NCI-H2081 (cell line): ENCODE data around the gene CST9.
"Not testable (repeated sequence)": the region's sequence is repeated elsewhere in the genome, so short reads cannot be mapped to it uniquely, and the experiment has no call there.

Experiments used
- DNase-seq, 2 experiments: peaks; one replicate each; lab custom pipeline; 2025; lab: John Stamatoyannopoulos, UW

The CST9 gene

GRCh38 chr20:23623666-23624323 is 18.1 kb upstream of the CST9 start:
- no peak for DNase-seq

GRCh38 chr20:23622839-23623343 is 17.2 kb upstream of the CST9 start:
- DNase-seq, result no peak

- DNase-seq, result not testable (repeated sequence)
Measured at GRCh38 chr20:23622401-23622800, 16.7 kb upstream of the CST9 start.

- not testable (repeated sequence) for DNase-seq
Measured at GRCh38 chr20:23620670-23621386, 15.1 kb upstream of the CST9 start.

- no peak for DNase-seq
Measured at GRCh38 chr20:23614163-23614562, 8.4 kb upstream of the CST9 start.

GRCh38 chr20:23613676-23614075 is 8.0 kb upstream of the CST9 start:
- DNase-seq, result no peak

GRCh38 chr20:23612396-23612795 is 6.7 kb upstream of the CST9 start:
- no peak for DNase-seq

- DNase-seq, result no peak
Measured at GRCh38 chr20:23609486-23610109, 3.9 kb upstream of the CST9 start.

GRCh38 chr20:23608251-23608846 is 2.6 kb upstream of the CST9 start:
- no peak for DNase-seq

- no peak for DNase-seq
Measured at GRCh38 chr20:23607497-23608245, 2.0 kb upstream of the CST9 start.

- peak; percentile 72 to 73 for DNase-seq
Measured at GRCh38 chr20:23606652-23607049, 934 bp upstream of the CST9 start.

- no peak for DNase-seq
Measured at GRCh38 chr20:23604306-23604705, 1.4 kb downstream of the CST9 start.

- DNase-seq, result no peak
Measured at GRCh38 chr20:23603321-23603720, 2.4 kb downstream of the CST9 start.

- no peak for DNase-seq
Measured at GRCh38 chr20:23602699-23603098, 3.0 kb downstream of the CST9 start.

- no peak for DNase-seq
Measured at GRCh38 chr20:23602241-23602640, 3.5 kb downstream of the CST9 start.

GRCh38 chr20:23601715-23602114 is 4.0 kb downstream of the CST9 start:
- DNase-seq, result no peak

GRCh38 chr20:23598481-23598880 is 7.2 kb downstream of the CST9 start:
- no peak for DNase-seq

- no peak for DNase-seq
Measured at GRCh38 chr20:23596579-23597250, 9.0 kb downstream of the CST9 start.

GRCh38 chr20:23595941-23596340 is 9.8 kb downstream of the CST9 start:
- DNase-seq, result no peak

- DNase-seq, result no peak
Measured at GRCh38 chr20:23588434-23589403, 17.0 kb downstream of the CST9 start.
